Stimulated activated CD4-positive, alpha-beta T cell treated with anti-CD3 and anti-CD28 coated beads, Interleukin-4, amount 100 ng/mL, for 1 hour (primary cell): ENCODE data around the gene MTHFS.
"Not testable (repeated sequence)": the region's sequence is repeated elsewhere in the genome, so short reads cannot be mapped to it uniquely, and the experiment has no call there.

Experiments
- DNase-seq: peaks from one replicate; pipeline ENCODE4 v3.0.0-alpha.2; 2020

Gene MTHFS

DNA sequence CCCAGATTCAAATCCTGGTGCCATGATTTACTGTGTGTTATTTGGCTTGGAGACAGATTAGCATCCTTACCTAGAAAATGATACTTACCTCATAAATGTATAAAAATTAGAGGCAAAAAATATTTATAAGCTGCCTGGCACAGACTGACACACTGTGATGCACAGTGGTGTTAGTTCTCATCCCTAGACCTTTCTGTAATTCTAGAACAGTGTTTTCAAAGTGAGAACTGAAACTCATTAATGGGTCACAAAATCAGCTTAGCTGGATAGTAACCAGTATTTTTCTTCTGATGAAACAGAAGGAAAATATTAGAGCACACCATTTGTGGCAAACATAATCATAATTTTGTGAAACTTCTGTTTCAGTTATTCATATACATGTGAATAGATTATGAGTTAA is 17.9 kb upstream of the MTHFS start:
- DNase-seq = no peak

DNA sequence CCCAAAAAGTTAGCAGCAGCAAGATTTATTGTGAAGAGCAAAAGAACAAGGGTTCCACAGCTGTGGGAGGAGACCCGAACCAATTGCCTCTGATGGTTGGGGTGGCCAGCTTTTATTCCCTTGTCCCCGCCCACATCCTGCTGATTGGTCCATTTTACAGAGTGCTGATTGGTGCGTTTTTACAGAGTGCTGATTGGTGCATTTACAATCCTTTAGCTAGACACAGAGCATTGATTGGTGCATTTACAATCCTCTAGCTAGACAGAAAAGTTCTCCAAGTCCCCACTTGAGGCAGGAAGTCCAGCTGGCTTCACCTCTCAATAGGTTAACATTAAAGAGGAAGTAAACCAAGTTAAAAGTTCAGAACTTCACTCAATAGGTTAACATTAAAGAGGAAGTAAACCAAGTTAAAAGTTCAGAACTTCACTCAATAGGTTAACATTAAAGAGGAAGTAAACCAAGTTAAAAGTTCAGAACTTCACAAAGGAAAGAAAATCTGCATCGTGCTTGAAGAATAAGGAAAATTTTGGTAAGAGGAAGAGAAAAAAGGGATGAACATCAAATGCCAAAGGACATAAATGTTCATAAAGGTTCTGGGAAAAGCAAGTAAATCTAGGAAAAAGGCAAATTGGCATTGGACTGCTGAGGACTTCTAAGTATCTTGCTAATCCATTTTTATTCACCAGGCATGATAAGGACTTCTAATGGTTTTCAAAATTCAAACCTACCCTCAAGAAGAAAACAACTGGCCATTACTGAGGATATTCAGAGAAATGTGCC is 12.9 kb upstream of the MTHFS start:
- DNase-seq = not testable (repeated sequence)

DNA sequence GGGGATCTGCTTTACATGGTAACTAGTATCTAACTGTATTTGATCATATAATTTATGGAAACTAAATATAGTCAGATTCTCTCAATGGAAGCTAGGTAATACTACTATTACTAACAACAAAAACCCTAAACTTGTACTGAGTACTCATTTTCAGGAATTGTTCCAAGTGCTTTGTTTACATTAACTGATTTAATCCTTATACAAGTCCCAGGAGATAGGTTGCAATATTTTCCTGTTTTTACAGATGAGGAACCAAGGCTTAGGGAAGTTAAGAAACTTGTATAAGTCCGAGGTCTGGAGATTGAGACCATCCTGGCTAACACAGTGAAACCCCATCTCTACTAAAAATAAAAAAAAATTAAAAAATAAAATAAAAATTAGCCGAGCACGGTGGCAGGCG is 7.5 kb upstream of the MTHFS start:
- no peak for DNase-seq

DNA sequence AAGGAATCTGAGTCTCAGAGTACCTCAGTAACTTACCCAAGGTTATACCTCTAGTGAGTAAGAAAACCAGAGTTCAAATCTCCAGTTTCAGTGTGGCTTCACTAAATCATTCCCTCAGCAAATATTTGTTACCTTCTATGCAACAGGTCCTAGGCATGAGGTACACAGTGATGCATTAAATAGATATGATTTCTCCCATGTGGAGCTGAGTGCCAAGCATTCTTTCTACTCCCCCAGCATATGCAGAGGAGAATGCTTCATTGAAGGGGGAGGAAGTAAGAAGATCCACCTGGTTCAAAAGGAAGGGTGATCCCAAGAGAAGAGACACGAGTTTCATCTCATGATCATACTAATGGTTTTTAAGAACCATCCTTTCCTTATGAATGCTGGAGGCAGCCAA is 6.8 kb upstream of the MTHFS start:
- DNase-seq = no peak

DNA sequence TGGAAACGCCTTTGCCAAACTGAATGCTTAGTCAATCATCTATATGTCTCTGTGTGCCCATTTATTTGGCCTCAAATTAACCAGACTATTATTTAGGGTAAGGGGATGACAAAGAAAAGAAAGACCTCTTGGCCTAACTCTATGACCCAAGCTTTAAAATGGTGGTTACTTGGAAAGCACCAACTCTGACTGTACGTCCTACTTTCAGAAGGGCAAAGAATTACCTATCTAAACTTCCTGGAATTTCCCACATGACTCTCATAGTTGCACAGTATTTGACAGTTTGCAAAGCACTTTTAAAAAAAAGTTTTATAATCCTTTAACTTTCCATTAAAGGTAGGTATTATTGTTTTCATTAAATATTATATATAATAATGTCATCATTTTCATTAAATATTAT is 6.3 kb upstream of the MTHFS start:
- DNase-seq = no peak

DNA sequence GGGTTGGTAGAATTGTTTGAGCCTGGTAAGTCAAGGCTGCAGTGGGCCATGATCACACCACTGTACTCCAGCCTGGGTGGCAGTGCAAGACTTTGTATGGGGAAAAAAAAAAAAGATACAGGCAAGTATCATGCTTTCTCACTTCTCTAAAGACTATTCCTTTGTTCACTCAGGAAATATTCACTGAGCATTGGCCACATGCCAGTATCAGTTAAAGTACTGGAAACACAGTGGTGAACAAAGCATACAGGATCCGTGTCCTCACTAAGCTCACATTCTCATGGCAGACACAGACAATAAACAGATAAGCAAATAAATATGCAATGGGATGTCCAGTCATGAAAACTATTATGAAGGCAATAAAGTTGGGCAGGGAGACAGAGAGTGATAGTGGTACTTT is 5.1 kb upstream of the MTHFS start:
- DNase-seq = no peak

DNA sequence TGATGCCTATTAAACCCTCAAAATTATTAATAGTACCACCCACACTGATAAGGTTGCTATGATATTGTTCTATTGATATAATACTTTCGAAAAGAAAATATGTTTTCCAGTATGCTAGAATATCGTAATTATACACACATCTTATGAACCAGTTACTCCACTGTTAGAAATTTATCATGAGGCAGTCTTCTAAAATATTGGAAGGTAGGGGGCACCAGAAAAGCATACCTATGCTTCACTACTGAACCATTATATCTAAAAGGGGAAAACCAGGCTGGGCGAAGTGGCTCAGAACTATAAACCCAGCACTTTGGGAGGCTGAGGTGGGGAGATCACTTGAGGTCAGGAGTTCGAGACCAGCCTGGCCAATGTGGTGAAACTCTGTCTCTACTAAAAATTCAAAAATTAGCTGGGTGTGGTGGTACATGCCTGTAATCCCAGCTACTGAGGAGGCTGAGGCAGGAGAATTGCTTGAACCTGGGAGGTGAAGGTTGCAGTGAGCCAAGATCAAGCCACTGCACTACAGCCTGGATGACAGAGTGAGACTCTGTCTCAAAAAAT is 4.1 kb upstream of the MTHFS start:
- DNase-seq = not testable (repeated sequence)

DNA sequence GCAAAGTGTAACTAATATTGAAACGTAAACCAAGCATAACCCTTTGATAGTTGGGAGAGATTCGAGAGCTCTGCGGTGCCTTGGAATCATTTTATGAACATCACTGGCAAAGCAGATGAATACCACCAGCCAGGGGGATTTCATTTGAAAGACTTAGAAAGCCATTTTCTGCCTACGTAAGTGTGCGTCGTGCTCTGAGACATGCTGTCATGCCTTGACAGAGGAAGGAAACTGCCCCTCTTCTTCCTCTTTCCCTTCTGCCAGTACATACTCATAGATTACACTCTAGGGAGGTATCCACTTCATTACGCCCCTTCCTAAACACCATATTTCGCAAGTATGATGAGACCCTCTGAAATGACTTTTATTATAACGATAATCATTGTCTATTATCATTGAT is 3.3 kb upstream of the MTHFS start:
- DNase-seq = no peak

DNA sequence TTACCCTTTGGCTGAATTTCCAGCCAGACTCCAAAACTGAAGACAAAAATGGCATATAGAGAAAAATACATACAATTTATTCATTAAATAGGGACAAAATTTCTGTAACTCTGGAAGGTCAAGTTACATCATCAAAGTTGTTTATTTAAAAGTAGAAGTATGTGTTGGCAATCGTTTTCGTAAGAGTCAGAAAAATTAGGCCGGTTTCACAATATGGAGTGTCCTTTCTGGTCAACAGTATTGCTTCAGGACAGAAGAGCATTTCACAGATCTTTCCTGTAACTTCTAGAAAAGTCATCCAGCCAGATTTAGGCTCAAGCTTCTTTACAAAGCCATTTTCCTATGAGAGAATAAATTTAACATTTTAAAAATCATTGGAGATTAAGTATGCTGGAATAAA is 2.0 kb upstream of the MTHFS start:
- not testable (repeated sequence) for DNase-seq

DNA sequence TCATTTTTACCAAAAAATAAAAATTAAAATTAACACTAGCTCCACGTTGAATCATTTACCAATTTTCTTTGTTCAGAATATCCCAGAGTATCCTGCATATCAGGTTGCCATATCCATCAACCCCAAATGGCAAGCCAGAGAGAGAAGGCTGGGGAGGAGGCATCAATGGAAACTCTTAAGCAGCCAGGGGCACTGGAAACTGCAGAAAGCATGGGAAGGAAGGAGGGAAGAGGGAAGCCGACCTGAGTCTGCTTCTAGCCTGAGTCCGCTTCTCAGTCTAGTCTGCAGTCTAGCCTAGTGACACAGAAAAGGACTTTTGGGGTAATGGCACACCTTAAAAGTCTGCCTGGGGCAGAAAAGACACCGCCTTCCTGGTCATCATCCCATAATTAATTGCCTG is 1.6 kb upstream of the MTHFS start:
- no peak for DNase-seq

DNA sequence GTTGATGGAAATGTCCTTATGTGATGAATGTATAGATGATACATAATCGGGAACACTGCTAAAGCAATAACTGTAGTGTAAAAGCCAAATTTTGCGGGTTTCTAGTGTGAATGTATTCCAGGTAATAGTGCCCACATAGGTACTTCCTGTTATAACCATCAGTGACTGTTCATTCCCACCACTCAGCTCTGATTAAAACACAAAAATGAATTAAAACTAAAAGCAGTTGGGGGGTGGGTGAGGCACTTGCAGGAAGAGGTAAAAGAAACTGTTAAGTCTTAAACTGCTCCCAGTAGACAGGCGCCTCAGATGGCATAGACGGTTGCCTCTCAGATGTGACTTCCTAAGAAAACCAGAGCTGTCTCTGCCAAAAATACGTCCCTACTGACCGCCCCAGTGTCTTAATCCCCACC is 893 bp upstream of the MTHFS start:
- no peak for DNase-seq

DNA sequence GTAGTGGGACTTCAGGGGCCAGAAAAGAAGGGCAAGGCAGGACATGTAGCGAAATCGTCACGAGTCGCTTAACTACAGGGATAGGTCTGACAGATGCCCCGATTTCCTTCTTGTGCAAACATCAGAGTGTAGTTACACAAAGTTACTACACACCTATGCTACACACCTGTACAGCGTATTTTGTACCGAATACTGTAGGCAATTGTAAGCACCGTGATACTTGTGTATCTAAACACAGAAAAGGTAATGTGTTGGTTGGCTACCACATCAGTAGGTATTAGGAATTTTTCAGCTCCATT is 515 bp upstream of the MTHFS start:
- DNase-seq = no peak

DNA sequence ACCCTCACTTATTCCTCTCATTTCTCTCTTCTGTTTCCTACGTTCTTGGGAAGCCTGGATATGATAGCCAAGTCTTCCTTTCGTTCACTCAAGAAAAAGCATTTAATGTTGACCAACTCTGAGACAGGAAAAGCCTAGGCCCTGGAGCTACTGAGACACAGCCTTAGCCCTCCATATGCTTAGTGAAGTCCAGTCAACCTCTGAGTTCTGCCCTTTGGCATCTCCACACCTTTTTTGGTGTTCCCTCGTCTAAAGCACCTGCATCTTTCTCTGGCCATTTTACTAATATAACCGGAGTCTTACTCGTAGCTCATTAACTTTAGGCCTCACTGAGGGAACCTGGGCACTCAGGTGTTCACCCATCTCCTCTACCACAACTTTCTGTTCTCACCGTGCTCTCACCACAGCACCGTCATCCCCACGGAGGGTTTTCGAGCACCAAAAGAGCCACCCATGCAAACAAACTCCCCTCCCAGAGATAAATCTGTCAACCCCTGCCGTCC is 632 bp downstream of the MTHFS start:
- no peak for DNase-seq

DNA sequence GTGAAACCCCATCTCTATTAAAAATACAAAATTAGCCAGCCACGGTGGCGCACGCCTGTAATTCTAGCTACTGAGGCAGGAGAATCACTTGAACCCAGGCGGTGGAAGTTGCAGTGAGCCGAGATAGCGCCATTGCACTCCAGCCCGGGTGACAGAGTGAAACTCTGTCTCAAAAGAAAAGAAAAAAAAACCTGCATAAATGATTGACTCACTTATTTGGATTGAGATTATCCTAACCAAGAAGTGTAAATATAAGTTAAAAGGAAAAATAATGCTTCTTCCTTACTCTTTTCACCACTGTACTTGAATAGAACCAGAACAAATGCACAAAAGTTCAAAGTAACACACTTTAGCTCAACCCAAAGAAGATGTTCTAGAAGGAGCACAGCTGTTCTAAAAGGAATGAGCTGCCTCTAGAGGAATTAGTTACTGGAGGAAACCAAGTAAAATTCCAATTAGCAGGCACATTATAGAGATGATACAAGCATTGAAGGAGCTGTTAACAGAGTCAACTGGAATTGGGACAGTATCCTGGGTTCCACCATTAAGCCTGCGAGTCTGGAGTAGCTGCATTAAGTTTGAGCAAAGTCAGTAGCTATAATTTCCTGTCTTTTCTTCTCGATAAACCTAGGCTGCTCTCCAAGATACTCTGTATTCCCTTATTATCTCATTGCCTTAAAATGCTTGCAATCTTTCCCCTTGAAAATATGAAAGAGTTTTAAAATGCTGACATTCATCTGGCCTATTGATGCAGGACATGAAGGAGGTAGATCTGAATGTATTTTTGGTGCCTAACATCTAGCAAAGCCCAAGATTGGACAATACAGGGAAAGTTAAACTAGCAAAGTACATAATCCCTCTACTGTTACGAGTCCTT is 9.5 kb downstream of the MTHFS start:
- no peak for DNase-seq

DNA sequence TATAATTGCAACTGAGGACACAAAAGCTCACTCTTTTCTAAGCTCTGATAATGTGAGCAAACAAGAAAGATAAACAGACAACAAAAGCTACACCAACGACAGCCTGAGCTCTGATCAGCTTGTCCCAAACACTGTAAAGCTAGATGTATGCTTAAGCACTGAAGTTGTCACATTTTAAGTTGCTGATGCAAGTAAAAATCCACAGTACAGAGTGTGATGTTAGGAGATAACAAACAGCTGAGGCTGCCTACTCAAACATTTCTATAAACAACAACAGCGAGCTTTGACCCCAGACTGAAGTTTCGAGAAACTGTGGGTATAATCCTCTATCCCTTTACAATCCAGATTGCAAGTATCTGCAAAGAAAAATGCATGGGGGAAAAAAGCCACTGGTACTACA is 10.7 kb downstream of the MTHFS start:
- DNase-seq = no peak

DNA sequence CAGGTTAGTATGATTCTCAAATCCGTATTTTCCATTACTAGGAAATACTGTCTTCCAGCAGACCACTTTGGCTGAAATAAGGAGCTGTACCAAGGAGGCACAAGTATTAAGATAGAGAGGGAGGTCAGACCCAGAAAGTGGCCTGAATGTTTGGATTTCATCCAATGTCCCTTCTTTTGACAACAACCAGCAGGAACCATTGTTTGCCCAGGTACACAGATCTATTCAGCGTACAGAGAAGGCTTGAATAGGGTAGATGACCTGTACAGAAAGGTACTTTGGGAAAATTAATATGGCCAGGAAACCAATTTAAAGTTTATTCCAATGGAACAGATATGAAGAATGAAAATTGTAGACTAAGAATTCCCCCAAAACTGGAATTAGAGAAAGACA is 12.6 kb downstream of the MTHFS start:
- no peak for DNase-seq

DNA sequence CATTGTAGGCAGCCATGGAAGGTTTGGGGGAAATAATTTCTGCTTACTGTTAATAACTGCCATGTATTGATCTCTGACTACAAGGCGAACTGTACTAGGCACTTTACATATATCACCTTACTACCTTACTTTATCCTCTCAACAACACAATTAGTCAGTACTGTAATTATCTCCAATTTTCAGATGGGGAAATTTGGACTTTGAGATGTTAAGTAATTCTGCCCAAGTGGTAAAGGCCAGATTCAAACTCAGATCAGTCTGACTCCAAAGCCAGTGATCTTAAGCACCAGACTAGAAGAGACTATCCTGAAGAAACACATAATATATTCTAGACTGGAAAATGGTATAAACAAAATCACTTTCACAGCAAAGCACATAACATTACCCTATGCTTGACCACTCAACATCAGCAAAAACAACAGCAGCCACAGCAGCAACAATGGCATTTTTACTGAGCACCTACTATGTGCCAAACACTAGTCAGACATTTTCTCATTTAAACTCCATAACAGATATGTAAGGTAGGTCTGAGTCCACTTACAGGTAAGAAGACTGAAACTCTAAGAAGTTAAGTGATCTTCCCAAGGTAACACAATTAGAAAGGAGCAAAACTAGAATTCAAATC is 13.1 kb downstream of the MTHFS start:
- DNase-seq = no peak

DNA sequence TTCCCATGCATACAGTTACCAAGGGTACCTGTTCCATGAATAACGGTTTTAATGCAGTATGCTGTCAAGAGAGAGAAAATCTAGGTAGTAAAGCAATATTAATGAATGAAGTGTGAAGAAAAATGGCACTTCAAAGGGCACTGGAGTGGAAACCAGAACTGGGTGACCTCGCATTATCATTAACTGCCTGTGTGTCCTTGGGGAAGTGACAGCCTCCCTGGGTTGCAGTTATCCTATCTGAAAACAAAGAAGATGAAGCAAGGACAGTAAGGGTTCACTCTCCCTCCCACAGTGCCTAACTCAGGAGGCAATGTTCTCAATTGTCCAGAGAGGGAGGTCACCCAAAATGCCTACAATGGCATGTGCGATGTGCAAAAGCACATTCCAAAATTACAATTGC is 15.1 kb downstream of the MTHFS start:
- no peak for DNase-seq

DNA sequence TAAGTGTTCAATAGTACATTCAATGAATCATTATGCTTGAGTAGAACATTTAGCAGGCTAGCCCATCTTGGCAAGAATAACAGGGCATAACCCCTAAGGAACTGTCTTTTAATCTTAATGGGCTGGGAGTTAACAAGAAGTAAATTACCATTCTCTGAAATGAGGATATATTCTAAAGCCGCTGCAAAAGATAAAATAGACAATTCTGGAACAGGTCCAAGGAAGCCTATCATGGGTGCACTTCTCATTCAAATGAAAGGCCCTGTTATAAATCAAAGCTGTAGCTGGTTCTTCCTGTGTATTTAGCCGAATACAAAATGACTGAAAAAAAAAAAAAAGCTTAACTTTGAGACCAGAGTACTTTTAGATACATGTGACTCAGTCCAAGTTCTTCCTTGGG is 15.6 kb downstream of the MTHFS start:
- no peak for DNase-seq

DNA sequence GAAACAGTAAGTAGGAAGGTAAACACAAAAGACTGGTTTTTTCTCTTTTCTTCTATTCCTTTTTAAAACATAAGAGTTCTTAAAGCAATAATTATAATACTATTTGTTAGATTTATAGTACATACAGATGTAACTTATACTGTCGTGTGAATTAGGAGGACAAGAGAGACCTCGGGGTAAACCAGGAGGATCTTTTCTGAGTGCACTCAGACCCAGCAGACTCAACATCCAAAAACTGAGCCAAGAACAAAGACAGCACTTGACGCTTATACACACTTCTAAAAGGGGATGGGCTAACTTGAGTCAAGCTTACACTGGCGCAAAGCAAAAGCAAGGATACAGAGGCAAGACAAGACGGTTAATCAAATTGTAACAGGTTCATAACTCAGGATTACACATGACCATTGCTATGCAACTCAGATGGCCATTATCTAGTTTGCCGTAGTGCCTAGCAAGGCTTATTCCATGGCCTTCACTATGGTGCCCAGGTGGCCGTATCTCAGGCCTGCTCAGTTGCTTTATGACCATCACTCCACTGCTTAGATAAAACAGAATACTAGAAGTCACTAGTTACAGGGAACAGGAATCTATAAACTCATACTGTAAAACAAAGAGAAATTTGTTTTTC is 18.6 kb downstream of the MTHFS start:
- DNase-seq = no peak

DNA sequence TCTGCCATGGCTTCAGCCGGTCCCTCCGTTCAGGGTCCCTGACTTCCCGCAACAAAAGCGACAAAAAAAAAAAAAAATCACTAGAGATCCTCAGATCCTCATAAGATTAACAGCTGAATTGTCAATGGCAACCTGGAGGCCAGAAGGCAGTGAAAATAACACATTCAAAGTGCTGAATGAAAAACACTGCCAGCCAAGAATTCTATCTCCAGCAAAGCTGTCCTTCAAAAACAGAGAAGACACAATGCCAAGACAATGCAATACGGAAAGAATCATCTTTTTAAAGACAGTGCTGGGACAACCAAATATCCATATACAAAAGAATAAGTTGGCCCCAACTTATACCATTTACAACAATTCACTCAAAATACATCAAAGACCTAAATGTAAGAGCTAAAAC is 21.6 kb downstream of the MTHFS start:
- no peak for DNase-seq

DNA sequence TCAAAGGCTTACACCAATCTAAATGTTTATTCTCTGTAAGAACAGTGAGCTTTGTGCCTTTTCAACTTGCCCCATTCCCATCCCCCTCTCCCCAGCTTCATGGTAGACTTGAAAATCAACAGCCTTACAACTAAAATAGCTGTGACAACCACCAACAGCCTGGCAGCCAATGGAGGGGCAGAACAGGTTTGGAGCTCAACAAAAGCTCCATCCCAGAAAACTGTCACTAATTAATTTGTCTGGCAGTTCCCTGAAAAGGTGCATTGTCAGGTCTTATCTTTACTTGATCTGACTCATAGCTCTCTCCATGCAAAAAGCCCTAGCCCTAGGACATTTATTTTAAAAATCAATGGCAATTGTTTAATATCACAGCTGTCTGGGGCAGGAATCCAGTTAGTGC is 22.6 kb downstream of the MTHFS start:
- no peak for DNase-seq

DNA sequence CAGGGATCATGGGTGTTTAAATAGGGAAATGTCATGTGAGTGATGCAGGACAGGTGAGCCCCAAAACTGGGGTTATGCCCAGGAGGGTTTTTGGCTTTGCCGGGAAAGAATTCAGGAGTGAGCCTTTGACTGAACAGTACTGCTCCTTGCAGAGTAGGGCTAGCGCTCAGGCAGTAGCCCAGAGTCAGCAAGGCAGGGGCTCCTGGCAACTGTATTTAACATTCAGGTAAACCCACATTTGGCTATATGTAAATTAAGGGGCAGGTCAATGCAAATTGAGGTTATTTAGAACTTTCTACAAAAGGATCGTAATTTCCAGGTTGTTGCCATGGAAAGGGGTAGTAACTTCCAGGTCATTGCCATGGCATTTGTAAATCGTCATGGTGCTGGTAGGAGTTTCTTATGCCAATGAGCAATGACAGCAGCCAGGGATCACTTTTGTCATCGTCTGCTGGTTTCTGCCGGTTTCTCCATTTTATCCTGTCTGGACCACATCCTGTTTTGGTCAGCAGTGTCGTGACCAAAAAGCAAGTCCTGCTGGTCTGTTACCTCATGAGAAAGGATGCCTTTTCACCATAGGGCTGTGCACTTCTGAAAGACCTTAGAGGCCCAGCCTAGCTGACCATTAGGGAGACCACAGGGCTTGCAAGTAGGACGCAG is 24.3 kb downstream of the MTHFS start:
- no peak for DNase-seq
